Endothelial cell of umbilical vein (primary cell): ENCODE data around the gene CHCHD2. TPM values are rescaled to one million over a fixed set of nuclear protein-coding genes. Genes with fewer than 3 reads are reported as not detected.

ENCODE experiments used
- BruUV-seq: library from RNA; stranded (reverse); fragments of 400-500 nt; replicated peaks from 2 replicates; lab custom pipeline; 2021; lab: Mats Ljungman, UMichigan
- CTCF ChIA-PET: fragments of 300-600, 350-600 bp; sonication (Branson Sonifier 250); formaldehyde crosslinking; loops from one replicate; lab custom pipeline; 2021; ENCODE audit warnings: antibody characterized with exemption, inconsistent platforms; lab: Charles Lee
- POLR2A ChIA-PET: fragments of 300-600, 350-600 bp; sonication (Branson Sonifier 250); formaldehyde crosslinking; loops from one replicate; lab custom pipeline; 2021; ENCODE audit warnings: antibody characterized with exemption, inconsistent platforms; lab: Charles Lee
- DNase-seq: peaks from one replicate; pipeline ENCODE4 v3.0.0-alpha.2; 2011; ENCODE audit warnings: low read depth, low spot score
- FAIRE-seq: peaks from 2 replicates; lab custom pipeline; 2011; peaks lifted over from hg19 to GRCh38; lab: Jason Lieb, UNC
- H2AFZ ChIP-seq: 2 replicates; pipeline ENCODE4 v1.6.0; 2012; ENCODE audit warnings: low read depth, low read length, control low read depth, inconsistent platforms
- H3K27ac ChIP-seq: 2 replicates; pipeline ENCODE4 v1.5.1; 2011; ENCODE audit warnings: low read depth, mild to moderate bottlenecking, control low read depth, low read length, moderate library complexity; ENCODE audit not compliant: insufficient read depth
- H3K27me3 ChIP-seq, 2 experiments: 2 replicates each; pipeline versions ENCODE4 v1.6.0 to v1.6.1; 2011; ENCODE audit warnings: low read length in 2 of 2, mixed read lengths in 1 of 2; ENCODE audit not compliant: control insufficient read depth in 2 of 2, insufficient read depth in 2 of 2
- H3K36me3 ChIP-seq, 2 experiments: 2 replicates in 1 of 2; 3 replicates in 1 of 2; pipeline ENCODE4 v1.5.1; 2011; ENCODE audit warnings: low read length in 2 of 2, mild to moderate bottlenecking in 1 of 2, moderate library complexity in 1 of 2; ENCODE audit not compliant: control insufficient read depth in 2 of 2, insufficient read depth in 2 of 2; ENCODE audit errors: extremely low read depth in 1 of 2
- H3K4me1 ChIP-seq: 3 replicates; pipeline ENCODE4 v1.5.1; 2011; ENCODE audit warnings: mild to moderate bottlenecking, low read length; ENCODE audit not compliant: control insufficient read depth, insufficient read depth; ENCODE audit errors: extremely low read depth
- H3K4me2 ChIP-seq: 2 replicates; pipeline ENCODE4 v1.6.1; 2011; ENCODE audit warnings: low read length, control low read depth, mixed read lengths; ENCODE audit not compliant: insufficient read depth
- H3K4me3 ChIP-seq, 3 experiments: fragments of 200-600 bp in 1 of 3; sonication (generic), shearing (Covaris generic) in 1 of 3; replicated peaks in 1 of 3; 2 replicates each; pipeline ENCODE4 v1.5.1; 2011 to 2016; ENCODE audit warnings: control low read depth in 3 of 3, low read length in 3 of 3, mild to moderate bottlenecking in 2 of 3, inconsistent platforms in 1 of 3, low read depth in 1 of 3, moderate library complexity in 1 of 3; ENCODE audit not compliant: insufficient read depth in 1 of 3
- H3K79me2 ChIP-seq: 2 replicates; pipeline ENCODE4 v1.6.0; 2012; ENCODE audit warnings: low read length, inconsistent platforms; ENCODE audit not compliant: control insufficient read depth, insufficient read depth
- H3K9ac ChIP-seq: replicated peaks from 2 replicates; pipeline ENCODE3; 2011; ENCODE audit warnings: low read length, control low read depth; ENCODE audit not compliant: insufficient read depth; ENCODE audit errors: extremely low read depth
- H3K9me1 ChIP-seq: replicated peaks from 3 replicates; pipeline ENCODE4 v1.6.0; 2011; ENCODE audit warnings: mild to moderate bottlenecking, low read length; ENCODE audit not compliant: control insufficient read depth, insufficient read depth; ENCODE audit errors: extremely low read depth
- H3K9me3 ChIP-seq: replicated peaks from 2 replicates; pipeline ENCODE4 v1.5.1; 2012; ENCODE audit warnings: low read length, inconsistent platforms; ENCODE audit not compliant: control insufficient read depth, insufficient read depth
- H4K20me1 ChIP-seq: replicated peaks from 2 replicates; pipeline ENCODE3; 2011; ENCODE audit warnings: mild to moderate bottlenecking, low read length; ENCODE audit not compliant: control insufficient read depth, insufficient read depth; ENCODE audit errors: extremely low read depth
- EZH2 ChIP-seq: IDR thresholded peaks from 2 replicates; pipeline ENCODE4 v1.6.1; 2012; ENCODE audit warnings: borderline replicate concordance, low read depth, mild to moderate bottlenecking, moderate library complexity, low read length, inconsistent platforms; ENCODE audit not compliant: severe bottlenecking
- FOS ChIP-seq: IDR thresholded peaks from 2 replicates; pipeline ENCODE4 v1.6.1; 2011; ENCODE audit warnings: mild to moderate bottlenecking, low read length, moderate library complexity, borderline replicate concordance; ENCODE audit not compliant: insufficient read depth
- GATA2 ChIP-seq: IDR thresholded peaks from 2 replicates; pipeline ENCODE4 v1.7.0; 2011; ENCODE audit warnings: low read depth, mild to moderate bottlenecking, moderate library complexity, mixed read lengths, low read length; ENCODE audit not compliant: insufficient read length, insufficient read depth
- JUN ChIP-seq: IDR thresholded peaks from 2 replicates; pipeline ENCODE4 v1.6.1; 2011; ENCODE audit warnings: borderline replicate concordance, low read depth; ENCODE audit not compliant: insufficient read length, insufficient read depth
- MYC ChIP-seq: IDR thresholded peaks from one replicate; pipeline ENCODE4 v1.6.1; 2011; ENCODE audit warnings: mild to moderate bottlenecking, low read depth, low read length
- POLR2A ChIP-seq: IDR thresholded peaks from 2 replicates; pipeline ENCODE4 v1.6.1; 2012; ENCODE audit warnings: low read depth, mild to moderate bottlenecking, control low read depth, low read length
- POLR2AphosphoS5 ChIP-seq: IDR thresholded peaks from 2 replicates; pipeline ENCODE4 v1.6.1; 2012; ENCODE audit warnings: low read depth, mild to moderate bottlenecking, control low read depth, low read length, moderate library complexity; ENCODE audit not compliant: insufficient read depth
- dilution Hi-C: fragments of 300-500 bp; cut with MboI; formaldehyde crosslinking; loops from one replicate; pipeline ENCODE4 v1.15.0; 2019; ENCODE audit warnings: low sequenced_read_pairs; ENCODE audit not compliant: extremely low pct_ligation_motif_present
- intact Hi-C: fragments of 100-400 bp; cut with micrococcal nuclease; formaldehyde crosslinking; loops from one replicate; pipeline ENCODE4 v1.10.0; 2022
- polyA plus RNA-seq, 4 experiments: library from polyadenylated mRNA; depleted of rRNA in 3 of 4; stranded (reverse) in 3 of 4; unstranded in 1 of 4; fragments of >200 nt; gene quantifications; 2 replicates each; pipeline versions ENCODE4 v1.2.1 to v1.2.3, GENCODE V29; 2011 to 2012; ENCODE audit warnings: missing spikeins in 1 of 4
- total RNA-seq: library from RNA; stranded (reverse); gene quantifications from 2 replicates; pipeline ENCODE4 v1.2.3, GENCODE V29; 2021
- TF ChIP-seq, protein P1 (sequence below): IDR thresholded peaks from 2 replicates; pipeline ENCODE4 v1.6.1; 2011; ENCODE audit not compliant: insufficient read depth, insufficient read length
- TF ChIP-seq, protein P2 (sequence below), 2 donors: IDR thresholded peaks; 1 replicate in 1 of 2; 2 replicates in 1 of 2; pipeline ENCODE4 v1.5.1; 2011; ENCODE audit warnings: low read length in 2 of 2, mild to moderate bottlenecking in 2 of 2, moderate library complexity in 2 of 2, control low read depth in 1 of 2, inconsistent platforms in 1 of 2, low read depth in 1 of 2; ENCODE audit not compliant: insufficient read depth in 1 of 2; ENCODE audit errors: extremely low read depth in 1 of 2

Gene CHCHD2
- total and polyA plus RNA-seq, 2 donors (not counting 3 experiments of a cell fraction or from before 2014, with no cell fraction given) = 368 to 616 TPM

DNA sequence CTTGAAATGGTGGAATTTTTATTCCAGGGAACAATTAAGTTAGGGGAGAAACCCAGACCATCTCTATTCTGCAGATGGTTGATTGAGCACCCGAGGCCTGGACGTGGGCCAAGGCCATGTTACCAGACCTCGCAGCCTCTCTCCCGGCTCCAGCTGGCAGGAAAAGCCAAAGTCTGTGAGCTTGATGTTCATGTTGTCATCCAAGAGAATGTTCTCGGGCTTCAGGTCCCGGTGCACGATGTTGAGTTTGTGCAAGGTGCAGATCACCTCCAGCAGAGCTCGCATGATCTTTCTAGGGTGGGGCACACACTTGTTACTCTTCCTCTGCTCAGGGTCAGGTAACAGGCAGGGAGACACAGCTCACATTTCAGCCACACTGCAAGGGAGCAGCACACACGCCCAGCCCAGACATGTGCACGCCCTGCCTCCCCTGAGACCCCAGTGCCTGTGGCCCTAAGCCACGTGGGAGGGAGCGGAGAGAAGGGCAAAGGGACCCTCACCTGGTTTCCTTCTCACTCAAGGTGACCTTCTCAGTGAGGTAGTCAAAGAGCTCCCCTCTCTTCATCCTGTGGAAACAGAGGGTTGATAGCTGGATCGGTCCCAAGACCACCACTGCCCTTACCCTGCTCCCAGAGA lies 23.0 kb downstream of the CHCHD2 start:
- Histone ChIP-seq H3K27me3 (no peaks in the 10 kb centered on the region), H3K79me2 (no peaks in the 10 kb centered on the region), H3K27ac (no peak overlapping the region), H3K36me3 (peaks cover 0 to 2% of the 10 kb centered on the region in 2 experiments), H3K4me2 (no peak overlapping the region), H3K4me1 (peaks cover 21% of the 10 kb centered on the region), H4K20me1 (no peaks in the 10 kb centered on the region), H3K9me1 (no peaks in the 10 kb centered on the region), H3K4me3 (no peak overlapping the region), H3K9me3 (no peaks in the 10 kb centered on the region), H2AFZ (no peak overlapping the region), H3K9ac (no peak overlapping the region)
- POLR2A ChIA-PET = no interaction called here
- DNase-seq (peak; percentile 42), FAIRE-seq (no peak)
- intact Hi-C loops = no loop called here
- TF ChIP-seq JUN = no peak
- TF ChIP-seq, protein P1, sequence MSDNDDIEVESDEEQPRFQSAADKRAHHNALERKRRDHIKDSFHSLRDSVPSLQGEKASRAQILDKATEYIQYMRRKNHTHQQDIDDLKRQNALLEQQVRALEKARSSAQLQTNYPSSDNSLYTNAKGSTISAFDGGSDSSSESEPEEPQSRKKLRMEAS = no peak
- no peak for TF ChIP-seq EZH2
- no peak for TF ChIP-seq POLR2AphosphoS5
- TF ChIP-seq, protein P2, sequence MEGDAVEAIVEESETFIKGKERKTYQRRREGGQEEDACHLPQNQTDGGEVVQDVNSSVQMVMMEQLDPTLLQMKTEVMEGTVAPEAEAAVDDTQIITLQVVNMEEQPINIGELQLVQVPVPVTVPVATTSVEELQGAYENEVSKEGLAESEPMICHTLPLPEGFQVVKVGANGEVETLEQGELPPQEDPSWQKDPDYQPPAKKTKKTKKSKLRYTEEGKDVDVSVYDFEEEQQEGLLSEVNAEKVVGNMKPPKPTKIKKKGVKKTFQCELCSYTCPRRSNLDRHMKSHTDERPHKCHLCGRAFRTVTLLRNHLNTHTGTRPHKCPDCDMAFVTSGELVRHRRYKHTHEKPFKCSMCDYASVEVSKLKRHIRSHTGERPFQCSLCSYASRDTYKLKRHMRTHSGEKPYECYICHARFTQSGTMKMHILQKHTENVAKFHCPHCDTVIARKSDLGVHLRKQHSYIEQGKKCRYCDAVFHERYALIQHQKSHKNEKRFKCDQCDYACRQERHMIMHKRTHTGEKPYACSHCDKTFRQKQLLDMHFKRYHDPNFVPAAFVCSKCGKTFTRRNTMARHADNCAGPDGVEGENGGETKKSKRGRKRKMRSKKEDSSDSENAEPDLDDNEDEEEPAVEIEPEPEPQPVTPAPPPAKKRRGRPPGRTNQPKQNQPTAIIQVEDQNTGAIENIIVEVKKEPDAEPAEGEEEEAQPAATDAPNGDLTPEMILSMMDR (IDR thresholded peaks at IDR 0.05; ENCODE audit: extremely low read depth in 1 of 2, insufficient read depth in 1 of 2, low read depth in 1 of 2, low read length in 2 of 2) = no peak
- no peak for TF ChIP-seq FOS
- TF ChIP-seq GATA2 = no peak
- no peak for TF ChIP-seq MYC
- no peak for TF ChIP-seq POLR2A
- dilution Hi-C loops = no loop called here
- CTCF ChIA-PET = interaction anchor here (0.8 to 3.7 kb wide), 3 partner anchors 9 to 442 kb away, joined by 4 to 15 read pairs (median 7); partner anchors contain the start of gene PHKG1
- BruUV-seq = no TSS peak
